GM19193 (cell line): ENCODE measurements around the gene CSK.

Experiments
- POLR2A ChIP-seq: IDR thresholded peaks from 4 replicates; pipeline ENCODE4 v1.6.1; 2011; ENCODE audit not compliant: insufficient read depth, insufficient read length; ENCODE audit errors: extremely low read depth

Gene CSK

GRCh38 chr15:74845581-74845980 lies 63.7 kb downstream of the CSK start:
- TF ChIP-seq POLR2A: no peak

GRCh38 chr15:74847432-74847831 lies 65.6 kb downstream of the CSK start:
- TF ChIP-seq POLR2A: no peak

GRCh38 chr15:74850393-74850792 lies 68.5 kb downstream of the CSK start:
- no peak for TF ChIP-seq POLR2A

- no peak for TF ChIP-seq POLR2A
Observed at GRCh38 chr15:74851960-74852359, 70.1 kb downstream of the CSK start.
